ENCODE measurements around the gene TNIK. TPM values are rescaled to one million over a fixed set of nuclear protein-coding genes. Genes with fewer than 3 reads are reported as not detected.

TNIK gene
- total RNA-seq, 4 donors from 2014 or later, result 1.5 to 20.3 (median 7.7) TPM

DNA sequence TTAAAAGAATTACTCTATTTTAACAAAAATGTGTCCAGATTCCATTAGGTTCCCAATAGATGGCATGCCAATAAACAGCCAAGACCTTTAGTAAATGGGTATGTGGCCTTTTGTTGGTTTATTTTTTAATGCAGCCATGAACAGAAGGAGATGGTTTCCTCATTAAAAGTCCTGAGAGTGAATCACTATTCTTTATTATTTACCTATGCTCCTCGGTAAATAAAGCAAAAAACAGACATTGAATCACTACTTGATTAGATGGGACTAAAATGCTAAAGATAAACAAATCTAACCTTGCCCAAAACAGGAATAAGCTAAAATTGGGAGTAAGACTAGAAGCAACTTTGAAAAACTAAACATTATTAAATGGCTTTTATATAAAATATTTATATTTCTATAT, 94.2 kb downstream of the TNIK start:
- TF ChIP-seq, protein P1, sequence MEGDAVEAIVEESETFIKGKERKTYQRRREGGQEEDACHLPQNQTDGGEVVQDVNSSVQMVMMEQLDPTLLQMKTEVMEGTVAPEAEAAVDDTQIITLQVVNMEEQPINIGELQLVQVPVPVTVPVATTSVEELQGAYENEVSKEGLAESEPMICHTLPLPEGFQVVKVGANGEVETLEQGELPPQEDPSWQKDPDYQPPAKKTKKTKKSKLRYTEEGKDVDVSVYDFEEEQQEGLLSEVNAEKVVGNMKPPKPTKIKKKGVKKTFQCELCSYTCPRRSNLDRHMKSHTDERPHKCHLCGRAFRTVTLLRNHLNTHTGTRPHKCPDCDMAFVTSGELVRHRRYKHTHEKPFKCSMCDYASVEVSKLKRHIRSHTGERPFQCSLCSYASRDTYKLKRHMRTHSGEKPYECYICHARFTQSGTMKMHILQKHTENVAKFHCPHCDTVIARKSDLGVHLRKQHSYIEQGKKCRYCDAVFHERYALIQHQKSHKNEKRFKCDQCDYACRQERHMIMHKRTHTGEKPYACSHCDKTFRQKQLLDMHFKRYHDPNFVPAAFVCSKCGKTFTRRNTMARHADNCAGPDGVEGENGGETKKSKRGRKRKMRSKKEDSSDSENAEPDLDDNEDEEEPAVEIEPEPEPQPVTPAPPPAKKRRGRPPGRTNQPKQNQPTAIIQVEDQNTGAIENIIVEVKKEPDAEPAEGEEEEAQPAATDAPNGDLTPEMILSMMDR (IDR thresholded peaks at IDR 0.05), result no peak
- TF ChIP-seq POLR2A (IDR thresholded peaks at IDR 0.05), result no peak
- no peaks in the 10 kb centered on the region for H3K9me3 ChIP-seq
- H3K27me3 ChIP-seq, result no peaks in the 10 kb centered on the region
- DNase-seq, result no peak
- H3K36me3 ChIP-seq, result no peaks in the 10 kb centered on the region
- no peak overlapping the region for H3K4me3 ChIP-seq
- intact Hi-C loops (cut with DNase I; ENCODE audit: low total_unique reads), result no loop called here
- H3K4me1 ChIP-seq, result no peaks in the 10 kb centered on the region
- H3K27ac ChIP-seq, result no peak overlapping the region

DNA sequence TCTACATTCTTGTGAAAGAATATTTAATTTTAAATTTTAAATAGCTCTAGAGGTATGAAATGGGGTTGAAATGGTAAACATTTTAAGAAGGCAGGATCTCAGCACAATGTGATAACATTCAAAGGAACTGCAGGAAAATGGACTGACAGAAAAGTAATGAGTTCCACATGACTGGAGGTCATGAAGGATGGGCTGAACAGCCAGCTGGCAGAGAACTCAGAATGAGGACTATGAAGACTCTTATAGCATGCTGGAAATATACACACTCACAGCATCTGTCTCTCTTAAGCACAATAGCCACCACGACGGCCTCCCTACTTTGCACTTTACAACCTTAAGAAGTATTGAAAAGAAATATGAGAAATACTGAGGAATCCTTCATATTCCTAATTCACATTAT, 94.7 kb downstream of the TNIK start:
- no peak overlapping the region for H3K27ac ChIP-seq
- H3K27me3 ChIP-seq, result no peaks in the 10 kb centered on the region
- H3K4me1 ChIP-seq, result no peaks in the 10 kb centered on the region
- H3K36me3 ChIP-seq, result no peaks in the 10 kb centered on the region
- intact Hi-C loops (cut with DNase I; ENCODE audit: low total_unique reads), result no loop called here
- H3K4me3 ChIP-seq, result no peak overlapping the region
- no peak for DNase-seq
- no peak for TF ChIP-seq POLR2A (IDR thresholded peaks at IDR 0.05)
- TF ChIP-seq, protein P1 (IDR thresholded peaks at IDR 0.05), result no peak
- H3K9me3 ChIP-seq, result no peaks in the 10 kb centered on the region

DNA sequence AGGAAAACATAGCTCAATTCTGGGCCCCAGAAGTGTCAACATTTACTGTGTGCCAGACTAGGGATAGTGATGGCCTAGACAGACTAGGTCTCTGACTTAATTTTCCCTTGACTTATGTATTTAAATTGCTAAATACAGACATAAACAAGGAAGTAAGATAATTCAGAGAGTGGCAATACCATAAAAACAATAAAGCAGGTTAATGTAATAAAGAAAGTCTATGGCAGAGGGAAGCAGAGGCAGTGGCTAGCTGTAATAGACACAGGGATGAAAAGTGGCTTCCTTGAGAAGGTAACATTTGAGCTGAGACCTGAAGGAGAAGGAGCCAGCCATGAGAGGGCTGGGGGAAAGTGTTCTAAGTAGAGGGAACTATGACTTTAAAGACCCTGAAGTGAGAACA, 95.7 kb downstream of the TNIK start:
- no peak overlapping the region for H3K27ac ChIP-seq

DNA sequence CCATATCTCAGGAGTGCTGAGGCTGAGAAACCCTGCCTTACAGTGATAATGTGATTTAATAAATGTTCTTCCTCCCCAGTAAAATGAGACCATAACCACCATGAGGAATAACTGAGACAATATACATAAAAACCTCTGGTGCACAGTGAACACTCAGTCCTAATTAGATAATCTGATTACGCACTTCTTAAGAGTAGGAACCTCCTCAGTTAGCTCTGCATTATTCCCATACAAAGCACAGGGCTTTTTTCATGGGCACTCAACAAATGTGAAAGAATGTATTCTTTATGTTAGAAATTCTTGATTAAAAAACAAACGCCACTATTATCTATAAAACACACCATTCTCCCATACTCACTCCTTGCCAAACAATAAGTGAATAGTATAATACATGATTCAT, 97.0 kb downstream of the TNIK start:
- DNase-seq, result no peak
- Histone ChIP-seq H3K4me3 (no peak overlapping the region), H3K27ac (no peak overlapping the region), H3K27me3 (no peaks in the 10 kb centered on the region), H3K4me1 (no peaks in the 10 kb centered on the region), H3K9me3 (no peaks in the 10 kb centered on the region), H3K36me3 (no peaks in the 10 kb centered on the region)
- intact Hi-C loops (cut with DNase I; ENCODE audit: low total_unique reads), result no loop called here
- TF ChIP-seq, protein P1 (IDR thresholded peaks at IDR 0.05), result no peak
- no peak for TF ChIP-seq POLR2A (IDR thresholded peaks at IDR 0.05)

More for the DNA sequence above, 95.7 kb downstream of the TNIK start:
- no peak for DNase-seq
- no peaks in the 10 kb centered on the region for H3K36me3 ChIP-seq
- intact Hi-C loops (cut with DNase I; ENCODE audit: low total_unique reads), result no loop called here
- TF ChIP-seq POLR2A (IDR thresholded peaks at IDR 0.05), result no peak
- TF ChIP-seq, protein P1 (IDR thresholded peaks at IDR 0.05), result no peak
- no peaks in the 10 kb centered on the region for H3K27me3 ChIP-seq
- no peak overlapping the region for H3K4me3 ChIP-seq
- H3K4me1 ChIP-seq, result no peaks in the 10 kb centered on the region
- no peaks in the 10 kb centered on the region for H3K9me3 ChIP-seq

DNA sequence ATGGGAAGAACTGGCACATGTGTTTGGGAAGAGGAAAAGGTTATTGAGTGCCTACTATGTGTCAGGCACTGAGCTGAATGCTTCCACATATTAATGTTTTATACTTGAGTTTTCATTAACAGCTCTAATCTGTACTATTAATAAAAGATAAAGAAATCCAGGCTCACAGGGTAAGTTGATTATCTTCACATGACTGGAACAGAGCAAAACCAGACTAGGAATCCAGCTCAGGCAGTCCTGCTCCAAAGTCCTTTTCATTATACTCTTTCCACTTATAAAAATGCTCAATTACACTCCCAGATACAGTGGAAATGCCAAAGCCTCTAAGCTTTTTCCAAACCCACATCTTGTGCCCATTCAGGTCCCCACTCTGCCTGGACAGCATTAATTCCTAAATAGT, 97.6 kb downstream of the TNIK start:
- Histone ChIP-seq H3K27ac (no peak overlapping the region), H3K9me3 (no peaks in the 10 kb centered on the region), H3K27me3 (no peaks in the 10 kb centered on the region), H3K4me3 (no peak overlapping the region), H3K36me3 (no peaks in the 10 kb centered on the region), H3K4me1 (no peaks in the 10 kb centered on the region)
- intact Hi-C loops (cut with DNase I; ENCODE audit: low total_unique reads), result no loop called here
- DNase-seq, result no peak
- no peak for TF ChIP-seq POLR2A (IDR thresholded peaks at IDR 0.05)
- TF ChIP-seq, protein P1 (IDR thresholded peaks at IDR 0.05), result no peak

Measured in uterus (tissue), 4 donors.